Activated CD4-positive, alpha-beta T cell treated with anti-CD3 and anti-CD28 coated beads, Interleukin-2, Interleukin-4, amounts not matched to agents 100 ng/mL and 50 ng/mL, durations not matched to agents 16 hours and 8 hours (primary cell): ENCODE measurements around the gene DKKL1.
A peak's percentile ranks its signal among the peaks of the same experiment; 100 is the strongest.

Experiments used
- DNase-seq: peaks from one replicate; pipeline ENCODE4 v3.0.0-alpha.2; 2020; ENCODE audit warnings: low spot score

Gene DKKL1

DNA sequence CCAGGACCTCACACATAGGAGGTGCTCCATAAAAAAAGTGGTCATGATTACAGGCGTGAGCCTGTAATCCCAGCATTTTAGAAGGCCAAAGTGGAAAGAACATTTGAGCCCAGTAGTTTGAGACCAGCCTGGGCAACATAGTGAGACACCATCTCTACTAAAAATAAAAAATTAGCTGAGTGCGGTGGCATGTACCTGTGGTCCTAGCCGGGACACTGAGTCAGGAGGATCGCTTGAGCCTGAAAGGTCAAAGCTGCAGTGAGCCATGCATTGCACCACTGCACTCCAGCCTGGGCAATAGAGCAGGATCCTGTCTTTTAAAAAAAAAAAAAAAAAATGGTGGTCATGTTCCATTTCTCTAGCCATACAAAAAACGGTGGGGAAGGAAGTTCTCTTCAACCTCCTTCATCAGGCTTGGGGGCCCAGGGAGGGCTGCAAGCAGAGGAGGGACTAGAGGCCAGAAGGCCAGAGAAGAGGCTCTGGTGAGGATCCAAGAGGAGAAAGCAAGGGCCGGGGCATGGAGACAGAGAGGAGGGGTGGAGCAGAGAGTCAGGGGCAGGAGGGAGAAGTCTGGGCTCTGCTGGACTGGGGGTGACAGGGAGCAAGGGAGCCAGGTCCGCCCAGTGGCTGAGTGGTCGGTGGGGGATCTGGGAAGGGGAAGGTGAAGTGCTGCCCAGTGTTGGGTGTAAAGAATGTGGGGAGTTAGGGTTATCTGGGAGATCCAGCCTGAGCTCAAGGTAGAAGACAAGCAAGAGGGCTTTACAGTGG is 33.2 kb downstream of the DKKL1 start:
- DNase-seq, result no peak

DNA sequence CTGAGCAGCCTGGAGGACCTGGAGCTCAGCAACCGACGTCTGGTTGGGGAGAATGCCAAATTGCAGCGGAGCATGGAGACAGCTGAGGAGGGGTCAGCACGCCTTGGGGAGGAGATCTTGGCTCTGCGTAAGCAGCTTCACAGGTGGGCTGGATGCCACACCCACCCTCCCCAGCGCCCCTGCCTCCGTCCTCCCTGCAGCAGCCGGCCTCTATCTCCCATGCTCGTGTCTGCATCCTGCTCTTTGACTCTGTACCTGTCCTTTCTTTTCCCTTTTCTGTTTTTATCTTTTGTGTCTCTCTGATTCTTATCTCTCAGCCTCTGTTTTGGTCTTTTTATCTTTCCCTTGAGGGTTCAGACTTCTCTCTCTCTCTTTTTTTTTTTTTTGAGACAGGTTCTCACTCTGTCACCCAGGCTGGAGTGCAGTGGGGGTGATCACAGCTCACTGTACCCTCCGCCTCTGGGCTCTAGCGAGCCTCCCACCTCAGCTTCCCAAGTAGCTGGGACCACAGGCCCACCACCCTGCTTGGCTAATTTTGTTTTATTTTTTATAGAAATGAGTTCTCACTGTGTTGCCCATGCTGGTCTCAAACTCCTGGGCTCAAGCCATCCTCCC is 34.4 kb downstream of the DKKL1 start:
- no peak for DNase-seq

DNA sequence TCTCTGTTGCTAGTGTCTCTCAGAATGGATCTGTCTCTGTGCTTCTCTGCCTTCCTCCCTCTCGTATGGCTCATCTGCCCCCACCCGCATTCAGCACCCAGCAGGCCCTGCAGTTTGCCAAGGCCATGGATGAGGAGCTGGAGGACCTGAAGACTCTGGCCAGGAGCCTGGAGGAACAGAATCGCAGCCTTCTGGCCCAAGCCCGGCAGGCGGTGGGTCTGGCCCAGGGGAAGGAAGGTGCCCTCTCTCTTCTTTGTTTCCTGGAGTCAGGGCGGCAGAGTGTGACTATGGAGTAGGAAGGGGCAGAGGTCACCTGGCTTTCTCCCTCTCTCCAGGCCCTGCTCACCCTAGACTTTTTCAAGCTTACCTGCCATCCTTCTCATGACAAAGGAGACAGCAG is 35.3 kb downstream of the DKKL1 start:
- no peak for DNase-seq

DNA sequence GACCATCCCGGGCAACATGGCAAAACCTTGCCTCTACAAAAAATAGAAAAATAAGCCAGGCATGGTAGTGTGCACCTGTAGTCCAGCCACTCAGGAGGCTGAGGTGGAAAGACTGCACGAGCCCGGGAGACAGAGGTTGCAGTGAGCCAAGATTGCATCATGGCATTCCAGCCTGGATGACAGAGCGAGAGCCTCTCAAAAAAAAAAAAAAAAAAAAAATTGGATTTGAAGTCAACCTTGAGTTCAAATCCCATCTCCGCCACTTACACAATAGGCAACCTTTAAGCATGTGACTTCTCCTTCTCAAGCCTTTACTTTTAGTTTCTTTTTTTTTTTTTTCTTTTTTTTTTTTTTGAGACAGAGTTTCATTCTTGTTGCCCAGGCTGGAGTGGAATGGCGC is 36.4 kb downstream of the DKKL1 start:
- DNase-seq, result no peak

DNA sequence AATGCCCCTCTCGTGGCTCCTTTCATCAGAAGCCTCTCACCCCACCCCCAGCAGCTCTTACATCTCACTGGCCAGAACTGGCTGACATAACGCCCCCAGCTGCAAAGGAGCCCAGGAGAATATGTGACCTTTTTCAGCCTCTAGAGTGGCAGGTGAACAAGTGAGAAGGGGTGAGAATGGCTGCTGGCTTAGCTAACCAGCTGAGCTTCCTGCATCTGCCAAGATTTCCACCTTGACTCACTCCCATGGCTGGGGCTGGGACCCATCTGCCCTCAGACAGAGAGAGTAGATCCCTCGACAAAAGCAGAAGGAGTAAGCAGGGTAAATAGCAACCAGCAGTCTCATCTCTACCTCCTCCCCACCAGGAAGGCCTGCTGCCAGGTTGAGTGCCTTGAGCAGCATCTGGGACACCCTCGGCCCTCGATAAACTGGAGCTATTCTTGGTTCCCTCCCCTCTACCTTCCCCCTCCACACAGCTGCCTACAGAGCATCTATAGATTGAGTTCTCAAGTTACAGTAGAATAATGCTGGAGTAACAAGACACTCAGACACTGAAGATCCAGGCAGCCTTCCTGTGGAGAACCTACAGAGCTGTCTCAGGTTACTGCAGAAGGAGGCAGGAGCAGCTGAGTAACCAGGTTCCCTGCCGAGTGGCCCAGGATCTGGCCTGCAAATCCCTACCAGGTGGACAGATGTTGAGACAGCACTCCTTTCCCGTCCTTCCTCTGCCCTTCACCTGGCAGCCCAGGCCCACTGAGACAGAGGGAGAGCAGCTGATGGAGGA is 39.9 kb downstream of the DKKL1 start:
- DNase-seq, result no peak

DNA sequence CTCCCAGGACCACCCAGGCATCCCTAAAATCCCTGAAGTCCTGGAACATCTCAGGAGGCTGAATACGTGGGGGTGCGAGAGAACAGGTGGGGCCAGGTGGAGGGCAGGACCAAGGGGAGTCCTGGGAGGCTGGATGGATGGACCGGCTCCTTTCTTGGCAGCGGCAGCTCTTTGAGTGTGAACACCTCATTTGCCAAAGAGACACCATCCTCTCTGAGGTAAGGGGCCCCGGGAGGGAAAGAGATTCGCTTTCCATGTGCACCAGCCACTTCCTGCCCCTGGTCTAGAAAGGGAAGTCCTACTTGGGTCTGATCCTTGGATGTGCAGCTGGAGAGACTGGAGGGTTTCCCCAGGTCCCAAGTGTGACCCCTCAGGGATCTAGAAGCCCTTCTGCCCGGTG is 43.4 kb downstream of the DKKL1 start:
- DNase-seq, result no peak

DNA sequence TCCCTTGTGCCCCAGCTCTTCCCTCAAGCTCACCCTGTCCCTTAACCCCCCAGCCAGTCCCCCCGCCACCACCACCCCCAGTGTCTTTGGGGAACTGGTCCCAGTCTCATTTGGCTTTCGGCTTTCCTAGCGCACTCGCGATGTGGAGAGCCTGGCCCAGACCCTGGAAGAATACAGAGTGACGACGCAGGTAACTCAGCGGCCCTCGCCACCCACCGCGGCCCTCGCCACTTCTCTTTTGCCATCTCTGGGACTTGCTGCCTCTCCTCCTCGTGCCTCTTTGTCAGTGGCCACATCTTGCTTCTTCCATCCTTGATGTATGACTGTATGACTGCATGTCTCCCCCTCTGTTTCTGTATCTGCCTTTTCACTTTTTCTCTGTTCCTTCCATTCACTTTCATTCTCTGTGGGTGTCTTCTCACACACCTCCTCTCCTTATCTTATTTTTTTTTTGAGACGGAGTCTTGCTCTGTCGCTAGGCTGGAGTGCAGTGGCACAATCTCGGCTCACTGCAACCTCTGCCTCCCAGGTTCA is 43.9 kb downstream of the DKKL1 start:
- no peak for DNase-seq

DNA sequence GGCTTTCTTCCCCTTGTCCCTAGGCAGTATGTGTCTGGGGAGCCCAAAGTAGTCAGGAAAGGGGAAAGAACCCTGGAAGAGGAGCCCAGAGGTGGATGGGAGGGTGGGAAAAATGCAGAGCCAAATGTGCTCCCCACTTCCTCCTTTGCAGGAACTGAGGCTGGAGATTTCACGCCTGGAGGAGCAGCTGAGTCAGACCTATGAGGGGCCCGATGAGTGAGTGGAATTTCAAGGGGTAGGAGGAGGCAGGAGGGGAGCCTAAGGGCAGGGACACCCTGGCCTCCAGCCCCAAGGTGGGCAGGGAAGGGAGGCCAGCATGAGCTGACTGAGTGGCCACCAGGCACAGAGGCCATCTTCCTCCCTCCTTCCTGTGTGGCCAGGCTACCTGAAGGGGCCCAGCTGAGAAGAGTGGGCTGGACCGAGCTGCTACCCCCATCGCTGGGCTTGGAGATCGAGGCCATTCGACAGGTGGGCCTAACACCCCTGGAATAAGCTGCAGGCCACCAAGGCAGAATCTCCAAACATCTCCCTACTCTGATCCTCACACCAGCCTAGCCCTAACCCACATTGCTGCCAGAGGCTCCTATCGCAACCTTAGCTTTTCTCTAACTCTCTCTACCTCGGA is 45.3 kb downstream of the DKKL1 start:
- DNase-seq, result no peak

DNA sequence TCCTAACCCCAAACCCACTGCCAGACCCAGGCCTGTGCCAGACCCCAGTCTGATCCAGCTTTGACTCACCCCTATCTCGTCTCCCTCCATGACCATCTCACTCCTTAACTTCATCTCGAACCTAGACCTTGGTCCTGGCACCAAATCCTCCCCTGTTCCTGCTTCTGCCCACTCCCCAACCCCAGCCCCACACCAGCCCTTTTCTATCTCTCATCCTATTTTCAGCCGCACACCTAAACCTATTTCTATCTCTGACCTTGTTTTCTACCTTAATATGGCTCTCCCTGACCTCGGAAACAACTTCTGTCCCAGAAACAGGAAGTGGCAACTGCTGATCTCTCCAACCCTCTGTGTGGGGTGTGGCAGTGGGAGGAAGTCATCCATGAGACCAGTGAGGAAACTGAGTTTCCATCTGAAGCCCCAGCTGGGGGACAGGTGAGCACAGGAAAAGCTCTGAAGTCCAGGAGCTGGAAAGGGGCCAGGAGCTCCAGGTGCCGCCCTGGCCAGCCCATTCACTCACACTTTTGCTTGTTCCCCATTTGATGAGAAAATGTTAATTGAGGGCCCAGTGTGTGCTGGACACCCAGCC is 45.9 kb downstream of the DKKL1 start:
- DNase-seq, result peak; percentile 30

DNA sequence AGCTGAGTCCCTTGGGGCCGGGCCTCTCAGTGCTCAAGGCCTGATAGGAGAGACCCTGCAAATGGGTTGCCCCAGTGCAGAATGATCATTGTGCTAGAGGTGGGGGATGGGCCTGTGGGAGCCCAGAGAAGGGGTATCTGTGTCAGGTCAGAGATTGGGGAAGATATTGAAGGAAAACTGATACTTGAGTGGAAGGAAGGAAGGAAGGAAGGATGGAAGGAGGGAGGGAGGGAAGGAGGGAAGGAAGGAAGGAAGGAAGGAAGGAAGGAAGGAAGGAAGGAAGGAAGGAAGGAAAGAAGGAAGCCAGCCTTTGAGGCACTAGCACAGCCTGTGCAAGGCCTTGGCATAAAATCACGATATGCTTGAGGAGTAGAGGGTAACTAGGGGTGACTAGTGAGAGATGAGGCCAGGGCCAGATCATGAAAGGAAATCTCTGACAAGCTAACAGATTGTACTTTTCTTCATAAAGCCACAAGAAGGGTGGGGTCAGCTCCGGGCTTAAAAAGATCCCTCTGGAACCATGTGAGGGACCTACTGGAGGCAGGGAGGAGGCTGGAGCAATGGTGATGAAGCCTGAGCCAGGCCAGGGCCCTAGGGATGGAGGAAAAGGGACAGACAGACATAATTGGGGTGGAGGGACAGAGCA is 48.1 kb downstream of the DKKL1 start:
- DNase-seq, result no peak

DNA sequence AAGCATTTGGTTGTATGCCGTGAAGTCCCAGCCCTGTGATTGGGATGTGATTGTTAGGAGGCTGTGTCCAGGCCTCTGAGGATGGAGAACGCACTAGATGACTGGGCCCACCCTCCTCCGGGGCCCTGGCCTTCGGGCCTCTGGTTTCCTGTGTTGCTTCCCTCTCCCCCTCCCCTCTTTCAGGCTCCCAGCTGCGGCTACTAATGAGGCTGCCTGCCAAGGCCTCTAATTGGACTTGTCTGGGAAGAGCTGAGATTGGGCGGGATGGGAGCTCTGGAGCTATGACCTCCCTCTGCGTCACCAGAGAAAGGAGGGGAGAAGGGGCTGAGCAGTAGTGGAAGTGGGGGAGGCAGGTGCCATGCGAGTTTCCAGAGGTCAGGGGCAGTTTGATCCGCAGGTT is 49.7 kb downstream of the DKKL1 start:
- no peak for DNase-seq

DNA sequence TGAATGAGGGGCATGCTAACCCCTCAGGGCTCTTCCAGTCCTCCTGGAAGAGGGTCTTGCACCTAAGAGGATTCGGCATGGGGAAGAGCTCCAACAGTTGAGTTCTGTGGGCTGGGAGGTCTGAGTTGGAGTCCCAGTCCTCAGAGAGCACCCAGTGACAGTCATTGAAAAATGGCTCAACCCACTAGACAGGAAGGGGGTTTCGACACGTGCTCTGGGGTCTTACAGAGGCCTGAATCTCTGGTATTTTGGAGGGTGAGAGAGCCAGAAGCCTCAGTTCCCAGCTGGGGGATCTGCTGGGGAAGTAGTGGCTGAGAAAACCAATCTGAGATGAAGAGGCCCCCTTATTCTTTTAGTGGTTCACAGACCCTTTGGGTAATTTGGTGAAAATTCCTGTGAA is 50.6 kb downstream of the DKKL1 start:
- DNase-seq, result no peak

DNA sequence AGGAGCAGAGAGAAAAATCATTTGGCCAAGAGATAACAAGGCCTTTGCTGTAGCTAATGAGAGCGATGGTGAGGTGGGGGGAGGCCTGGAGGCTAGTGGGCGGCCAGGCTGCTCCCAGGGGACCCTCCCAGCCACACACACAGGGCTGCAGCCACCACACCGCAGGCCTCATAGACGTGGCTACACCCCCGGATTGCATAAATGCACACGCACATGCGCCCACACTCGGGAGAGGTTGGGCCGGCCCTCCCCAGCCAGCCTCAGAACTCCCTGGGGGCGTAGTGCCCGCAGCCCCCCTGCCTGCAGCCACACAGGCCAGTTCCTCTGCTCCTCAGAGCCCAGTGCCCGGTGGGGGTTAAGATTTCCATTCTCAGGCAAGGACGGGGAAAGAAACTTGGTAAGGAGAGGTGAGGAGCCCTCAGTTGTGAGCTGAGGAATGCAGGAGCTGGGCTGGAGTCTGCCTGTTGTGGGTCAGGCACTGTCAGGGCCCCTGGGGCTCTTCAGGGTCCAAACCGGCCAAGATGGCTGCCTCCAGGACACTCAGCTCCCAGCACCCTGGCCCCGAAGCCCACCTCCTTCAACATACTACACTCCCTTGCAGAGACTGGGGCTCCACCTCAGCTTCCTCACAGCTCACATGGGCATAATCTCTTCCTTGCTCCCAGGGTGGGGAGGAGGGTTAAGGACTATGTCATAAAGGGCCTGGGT is 51.6 kb downstream of the DKKL1 start:
- no peak for DNase-seq

DNA sequence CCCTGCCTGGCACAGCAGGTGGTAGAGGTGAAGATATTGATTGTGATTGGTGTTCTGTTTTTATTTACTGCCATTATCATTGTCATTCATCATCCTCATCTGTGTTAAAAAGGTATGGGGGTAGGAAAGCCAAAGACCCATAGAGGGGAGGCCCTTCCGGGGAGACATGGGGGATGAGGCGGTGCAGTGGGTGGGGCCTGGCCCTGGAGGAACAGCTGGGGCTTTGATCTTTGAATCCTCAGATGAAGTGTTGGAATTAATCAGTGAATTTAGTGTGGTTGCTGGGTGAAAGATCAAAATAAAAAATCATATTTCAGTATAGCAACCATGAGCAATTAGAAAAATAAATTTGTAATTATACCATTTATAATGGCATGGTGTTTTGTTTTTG is 52.1 kb downstream of the DKKL1 start:
- no peak for DNase-seq

DNA sequence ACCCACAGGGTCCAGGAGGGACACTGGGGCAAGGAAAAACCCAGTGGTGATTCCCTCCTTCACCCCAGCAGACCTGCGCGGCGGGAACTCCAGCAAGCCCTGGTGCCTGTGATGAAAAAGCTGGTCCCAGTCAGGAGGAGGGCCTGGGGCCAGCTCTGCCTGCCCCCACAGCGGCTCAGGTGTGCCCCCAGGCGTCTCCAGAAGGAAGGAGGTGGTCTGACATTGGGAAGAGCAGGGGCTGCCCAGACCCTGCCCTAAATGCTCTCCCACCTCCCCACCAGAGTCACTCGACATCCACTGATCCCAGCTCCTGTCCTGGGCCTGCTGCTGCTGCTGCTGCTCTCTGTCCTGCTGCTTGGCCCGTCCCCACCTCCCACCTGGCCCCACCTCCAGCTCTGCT is 53.4 kb downstream of the DKKL1 start:
- no peak for DNase-seq

DNA sequence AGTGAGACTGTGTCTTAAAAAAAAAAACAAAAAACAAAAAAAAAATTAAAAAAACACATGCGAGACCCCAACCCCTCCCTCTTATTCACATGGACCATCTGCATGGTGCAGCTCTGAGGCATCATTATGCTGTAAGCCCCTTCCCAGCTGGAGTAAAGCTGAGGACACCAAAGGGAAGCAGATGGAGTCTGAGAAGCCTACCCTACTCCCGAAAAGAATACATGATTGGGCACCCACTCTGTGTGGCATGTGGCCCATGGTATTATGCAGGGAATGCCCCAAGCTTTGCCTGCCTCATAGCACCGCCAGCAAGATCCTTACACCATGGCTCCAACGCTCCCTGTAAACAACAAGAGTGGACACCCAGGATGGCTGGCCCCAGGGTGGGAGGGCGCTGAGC is 54.8 kb downstream of the DKKL1 start:
- no peak for DNase-seq

DNA sequence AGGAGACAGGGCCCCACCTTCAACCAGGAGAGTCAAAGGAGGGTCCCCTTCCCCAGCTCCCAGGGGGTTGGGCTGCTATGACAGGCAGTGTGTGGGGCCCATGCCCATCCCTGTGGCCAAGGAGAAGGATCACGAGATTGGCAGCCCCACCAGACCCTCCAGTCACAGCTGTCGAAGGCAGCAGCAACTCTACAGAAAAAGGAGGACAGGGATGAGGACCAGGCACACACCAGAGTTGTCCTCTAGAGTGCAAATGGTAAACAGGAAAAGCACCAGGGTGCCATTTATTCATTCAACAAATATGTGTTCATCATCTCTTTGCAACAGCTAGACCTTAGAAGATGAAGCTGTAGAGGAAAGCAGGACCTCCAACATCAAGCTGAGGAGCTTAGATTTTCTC is 55.5 kb downstream of the DKKL1 start:
- no peak for DNase-seq

DNA sequence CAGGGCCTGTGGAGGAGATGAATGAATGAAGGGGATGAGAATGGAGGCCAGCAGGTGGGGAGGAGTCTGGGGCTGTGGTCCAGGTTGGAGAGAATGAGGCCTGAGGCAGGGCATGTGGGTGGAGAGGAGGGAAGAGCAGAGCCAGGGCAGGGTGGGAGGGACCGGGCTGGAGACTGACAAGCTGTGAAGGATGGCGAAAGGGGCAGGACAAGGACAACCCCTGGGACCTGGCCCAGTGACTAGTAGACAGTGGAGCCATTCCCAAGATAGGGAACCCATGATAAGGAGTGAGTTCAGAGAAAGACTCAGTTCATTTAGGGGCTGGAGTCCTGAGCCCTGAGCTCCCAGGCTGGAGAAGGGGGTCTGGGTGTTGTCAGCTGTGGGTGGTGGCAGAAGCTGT is 56.5 kb downstream of the DKKL1 start:
- no peak for DNase-seq

DNA sequence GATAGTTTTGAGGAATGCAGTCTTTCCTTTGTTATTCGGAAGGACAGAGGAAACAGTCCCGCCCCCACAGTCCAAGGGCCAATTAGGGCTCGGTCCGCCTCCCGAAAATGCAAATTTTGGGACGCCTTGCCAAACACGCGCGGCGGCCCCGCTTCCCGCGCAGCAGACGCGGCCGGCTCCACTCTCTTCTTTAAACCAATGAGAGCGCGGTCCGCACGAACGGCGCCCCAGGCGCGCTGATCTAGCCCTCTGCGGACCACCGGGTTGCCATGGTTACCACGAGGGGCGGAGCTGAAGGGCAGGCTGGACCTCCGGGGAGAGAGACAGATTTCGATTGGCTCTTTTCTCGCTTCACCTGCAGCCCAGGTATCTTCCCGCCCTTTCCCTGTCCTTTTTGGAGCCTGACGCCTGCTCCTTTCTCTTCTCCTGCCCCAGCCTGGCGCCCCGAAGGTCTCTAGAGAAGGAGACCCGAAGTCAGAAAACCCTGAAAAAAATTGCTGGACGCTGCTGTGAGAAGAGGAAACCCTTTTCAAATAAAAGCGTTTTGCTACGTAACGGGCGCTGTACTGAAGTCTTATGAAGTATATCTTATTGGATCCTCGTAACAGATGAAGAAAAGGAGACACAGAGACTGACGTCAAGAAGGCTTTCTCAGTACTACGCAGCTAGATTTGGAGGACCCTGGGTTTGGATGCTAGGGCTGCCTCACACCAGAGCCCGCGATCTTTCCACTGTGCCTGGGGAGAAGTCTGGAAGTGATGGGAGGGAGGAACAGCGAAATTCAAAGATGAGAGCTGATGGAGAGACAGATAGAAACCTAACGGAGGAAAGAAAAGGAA is 57.6 kb downstream of the DKKL1 start:
- DNase-seq, result no peak

DNA sequence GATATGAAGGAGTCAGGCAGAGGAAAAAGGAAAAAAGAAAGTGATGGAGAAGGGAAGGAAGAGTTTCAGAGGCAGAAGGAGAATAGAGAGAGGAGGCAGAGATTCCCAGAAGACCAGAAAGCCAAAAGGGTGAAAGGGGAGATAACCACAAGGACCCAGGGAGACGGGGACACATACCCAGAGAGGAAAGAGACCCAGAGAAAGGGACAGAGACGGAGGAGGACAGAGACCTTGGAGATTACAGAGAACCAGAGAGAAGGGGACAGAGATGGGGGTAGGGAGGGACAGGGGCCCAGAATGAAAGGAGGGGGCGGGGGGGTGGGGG is 58.2 kb downstream of the DKKL1 start:
- no peak for DNase-seq
